HG03095 (cell line): ENCODE data around the gene NELL1.

ENCODE experiments used
- ATAC-seq: cut with Tn5 transposase; IDR thresholded peaks from one replicate; pipeline ENCODE4 v1.9.1; 2021; ENCODE audit warnings: moderate library complexity; ENCODE audit not compliant: unreplicated experiment

Gene NELL1

GRCh38 chr11:21301981-21302380 lies 632.6 kb downstream of the NELL1 start:
- no peak for ATAC-seq

DNA sequence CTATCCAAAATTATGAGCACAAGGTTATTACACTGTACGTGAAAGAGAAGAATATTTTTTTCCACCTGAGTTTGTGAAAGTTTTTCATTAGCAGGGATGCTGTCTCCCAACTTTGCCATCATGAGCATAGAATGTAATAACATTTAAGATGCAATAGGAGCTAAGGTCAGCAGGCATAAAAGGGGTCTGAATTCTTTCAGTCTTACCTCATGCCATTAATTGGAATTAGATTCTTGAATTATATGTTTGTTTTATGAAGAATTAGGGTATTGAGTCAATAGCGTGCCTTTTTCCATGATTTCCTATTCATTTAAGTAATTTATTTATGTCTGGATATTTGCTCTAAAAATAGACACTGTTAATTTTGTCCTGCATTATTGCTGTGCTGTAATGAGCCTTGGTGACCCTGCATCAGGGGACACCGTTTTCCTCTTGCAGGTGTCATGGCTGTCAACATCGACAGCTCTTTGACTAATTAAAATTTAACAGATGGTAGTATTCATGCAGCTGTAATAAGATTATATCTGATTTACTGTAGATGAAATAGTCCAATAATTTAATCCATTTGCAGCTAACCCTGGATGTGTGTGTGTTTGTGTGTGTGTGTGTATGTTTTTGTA lies 637.5 kb downstream of the NELL1 start:
- ATAC-seq, result no peak

DNA sequence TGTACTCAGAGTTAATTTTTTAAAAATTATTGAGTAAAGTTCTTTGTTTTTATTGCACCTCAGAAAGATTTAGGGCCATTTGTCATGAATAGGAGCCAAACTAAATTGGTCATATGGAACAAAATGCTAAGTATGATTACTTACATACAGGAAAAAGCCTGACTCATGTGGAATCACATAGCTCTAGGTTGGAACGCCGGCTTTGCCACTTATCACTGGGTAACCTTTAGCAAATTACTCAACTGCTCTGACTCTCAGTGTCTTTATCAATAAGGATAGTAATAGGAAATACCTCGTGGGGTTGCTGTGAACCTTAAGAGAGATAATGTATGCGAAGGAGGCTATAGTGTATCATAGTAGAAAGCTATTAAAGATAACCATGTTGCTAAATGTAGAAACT lies 638.5 kb downstream of the NELL1 start:
- no peak for ATAC-seq

- ATAC-seq, result no peak
Measured at GRCh38 chr11:21316591-21316990, 647.2 kb downstream of the NELL1 start.

DNA sequence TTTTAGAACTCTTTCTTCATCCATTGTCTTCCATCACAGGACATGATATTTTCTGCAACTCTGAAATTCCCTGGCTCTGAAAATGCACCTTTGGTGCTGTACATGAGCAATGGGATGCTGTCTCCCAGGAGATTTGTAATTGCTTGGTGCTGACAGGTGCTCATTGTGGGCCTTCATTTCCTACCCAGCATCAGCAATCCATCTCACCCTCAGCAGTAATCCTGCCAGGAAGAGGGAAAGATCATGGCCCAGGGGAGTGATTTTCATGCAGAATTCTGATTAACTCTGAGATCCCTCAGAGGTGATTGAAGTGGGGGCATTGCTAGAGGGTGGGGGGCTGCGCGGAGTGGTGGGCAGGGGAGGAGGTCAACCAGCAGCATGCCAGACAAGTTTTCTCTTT lies 651.7 kb downstream of the NELL1 start:
- no peak for ATAC-seq

- no peak for ATAC-seq
Measured at GRCh38 chr11:21321530-21321929, 652.1 kb downstream of the NELL1 start.

DNA sequence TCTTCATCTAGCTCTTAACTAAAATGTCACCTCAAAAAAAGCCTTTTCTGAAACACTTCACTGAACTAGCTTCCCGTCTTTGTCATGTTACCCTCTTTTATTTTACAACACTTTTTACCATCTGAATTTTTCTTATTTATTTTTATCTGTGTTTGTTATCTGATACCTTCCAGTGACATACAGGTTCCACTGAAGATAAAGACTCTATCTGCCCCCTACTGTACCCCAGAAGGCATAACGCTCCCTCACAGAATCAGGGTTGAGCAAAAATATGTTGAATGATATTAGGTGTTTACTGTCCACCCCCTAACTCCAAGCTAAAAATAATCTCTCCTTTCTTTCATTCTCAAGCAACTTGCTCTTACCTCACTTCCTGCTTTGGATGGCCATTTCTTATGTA lies 654.2 kb downstream of the NELL1 start:
- ATAC-seq, result no peak

GRCh38 chr11:21343204-21343603 lies 673.8 kb downstream of the NELL1 start:
- ATAC-seq, result no peak

DNA sequence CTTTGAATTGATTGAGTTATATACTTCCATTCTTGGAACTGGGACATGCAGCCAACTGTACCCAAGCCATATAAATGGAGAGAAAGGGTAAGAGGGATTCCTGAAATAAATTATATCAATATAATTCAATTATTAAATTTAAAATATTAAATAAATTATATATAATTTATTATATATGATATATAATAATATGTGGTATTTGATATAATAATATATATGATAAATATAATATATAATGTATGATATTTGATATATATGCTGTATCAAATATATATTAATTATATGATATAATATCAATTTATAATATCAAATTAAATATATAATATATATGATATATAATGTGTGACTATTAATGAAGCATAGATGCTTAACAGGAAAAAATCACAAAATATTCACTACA lies 677.0 kb downstream of the NELL1 start:
- no peak for ATAC-seq

- no peak for ATAC-seq
Measured at GRCh38 chr11:21350613-21351012, 681.2 kb downstream of the NELL1 start.

- ATAC-seq, result no peak
Measured at GRCh38 chr11:21353425-21353824, 684.0 kb downstream of the NELL1 start.

DNA sequence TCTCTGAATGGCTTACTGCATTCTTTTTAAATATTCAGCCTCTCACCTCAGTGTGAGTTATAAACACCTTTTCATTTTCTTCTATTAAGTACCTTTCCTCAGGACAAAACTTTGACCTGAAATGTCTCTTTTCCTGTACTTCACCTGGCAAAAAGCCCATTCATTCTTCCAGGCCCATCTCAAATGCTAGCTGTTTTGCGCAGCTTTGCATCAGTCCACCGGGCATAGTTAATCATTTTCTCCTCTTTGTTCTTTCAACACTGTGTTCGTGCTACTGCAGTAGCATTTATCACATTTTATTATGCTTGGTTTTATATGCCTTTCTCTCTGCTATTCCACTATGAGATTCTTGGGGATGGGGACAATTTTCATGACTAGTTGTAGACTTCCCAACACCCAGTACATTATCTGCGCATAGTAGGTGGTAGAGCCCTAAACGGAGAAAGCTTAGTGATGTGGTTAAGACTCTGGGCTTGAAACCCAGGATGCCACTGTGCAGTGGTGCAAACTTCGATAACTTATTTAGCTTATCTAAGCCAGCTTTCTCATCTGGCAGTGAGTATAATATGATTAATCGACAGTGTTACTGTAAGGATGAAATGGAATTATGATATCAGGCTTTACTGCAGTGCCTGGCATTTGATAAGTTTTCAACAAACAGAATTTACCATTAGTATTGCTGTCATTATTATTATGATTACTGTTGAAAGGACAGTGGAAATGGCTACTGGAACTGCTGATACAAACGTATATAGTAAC lies 695.7 kb downstream of the NELL1 start:
- no peak for ATAC-seq

DNA sequence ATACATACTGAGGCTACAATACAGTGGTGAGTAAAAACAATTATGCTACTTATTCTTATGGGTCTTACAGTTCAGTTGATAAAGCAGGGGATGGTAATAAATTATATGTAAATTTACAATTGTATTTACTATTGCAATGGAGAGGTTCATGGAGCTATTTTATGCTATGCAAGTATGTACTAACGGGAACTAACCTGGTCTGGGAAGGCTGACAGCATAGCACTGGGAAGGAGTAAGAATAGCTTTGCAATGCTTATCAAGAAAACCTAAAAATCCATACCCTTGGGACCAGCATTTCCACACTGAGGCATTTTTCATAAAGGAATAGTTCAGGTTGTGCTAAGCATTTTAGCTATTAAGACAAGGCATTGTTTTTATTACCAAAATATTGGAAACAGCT lies 700.6 kb downstream of the NELL1 start:
- no peak for ATAC-seq

GRCh38 chr11:21371044-21371443 lies 701.7 kb downstream of the NELL1 start:
- no peak for ATAC-seq

GRCh38 chr11:21372672-21373071 lies 703.3 kb downstream of the NELL1 start:
- no peak for ATAC-seq

GRCh38 chr11:21374376-21374775 lies 705.0 kb downstream of the NELL1 start:
- no peak for ATAC-seq

DNA sequence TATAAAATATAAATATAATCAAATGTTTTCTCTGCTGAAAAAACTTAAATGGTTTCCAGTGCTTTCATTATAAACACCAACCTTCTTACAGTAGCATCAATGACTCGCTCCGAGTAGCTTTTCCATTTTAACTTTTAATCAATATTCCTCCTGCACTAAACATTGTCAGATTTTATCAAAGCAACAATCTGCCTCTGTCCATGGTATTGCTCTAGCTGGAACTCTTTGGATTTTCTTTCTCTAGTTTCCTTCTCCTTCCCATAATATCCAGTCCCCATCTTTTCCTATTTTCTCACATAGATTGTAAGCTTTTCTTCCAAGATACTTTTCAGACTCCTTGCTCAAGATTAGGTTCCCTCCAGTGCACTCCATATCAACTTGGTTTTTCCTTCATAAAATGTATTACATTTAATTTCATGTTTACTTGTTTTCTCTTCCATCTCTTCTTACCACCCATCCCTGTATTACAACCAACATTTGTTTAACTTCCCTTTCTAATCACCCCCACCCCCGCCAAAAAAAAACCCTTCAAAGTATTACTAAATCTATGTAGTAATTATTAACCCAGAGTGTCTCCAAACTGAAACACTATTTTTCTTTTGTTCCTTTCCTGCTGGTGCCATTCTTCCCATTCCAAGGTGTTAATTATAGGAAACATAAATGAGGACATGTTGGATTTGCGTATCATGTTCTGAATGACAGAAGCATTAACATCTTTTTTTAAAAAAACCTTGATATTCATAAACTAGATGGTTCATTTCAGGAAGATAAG lies 716.5 kb downstream of the NELL1 start:
- no peak for ATAC-seq

DNA sequence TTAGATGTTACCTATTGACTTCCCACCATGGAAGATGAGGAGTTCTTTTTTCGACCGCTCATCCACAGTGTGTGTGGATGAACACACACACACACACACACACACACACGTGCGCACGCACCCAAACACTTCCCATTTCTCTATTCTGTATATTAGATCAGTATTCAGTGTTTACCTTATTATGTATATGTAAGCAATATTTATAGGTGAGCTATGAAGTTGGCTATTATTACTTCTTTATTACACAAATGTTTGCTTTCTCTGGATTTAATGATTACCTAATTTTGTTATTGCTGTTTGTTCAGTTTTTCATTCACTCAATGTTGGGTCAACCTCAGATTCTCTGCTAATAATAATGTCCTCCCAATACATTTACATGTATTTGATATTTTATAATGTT lies 721.0 kb downstream of the NELL1 start:
- ATAC-seq, result no peak

DNA sequence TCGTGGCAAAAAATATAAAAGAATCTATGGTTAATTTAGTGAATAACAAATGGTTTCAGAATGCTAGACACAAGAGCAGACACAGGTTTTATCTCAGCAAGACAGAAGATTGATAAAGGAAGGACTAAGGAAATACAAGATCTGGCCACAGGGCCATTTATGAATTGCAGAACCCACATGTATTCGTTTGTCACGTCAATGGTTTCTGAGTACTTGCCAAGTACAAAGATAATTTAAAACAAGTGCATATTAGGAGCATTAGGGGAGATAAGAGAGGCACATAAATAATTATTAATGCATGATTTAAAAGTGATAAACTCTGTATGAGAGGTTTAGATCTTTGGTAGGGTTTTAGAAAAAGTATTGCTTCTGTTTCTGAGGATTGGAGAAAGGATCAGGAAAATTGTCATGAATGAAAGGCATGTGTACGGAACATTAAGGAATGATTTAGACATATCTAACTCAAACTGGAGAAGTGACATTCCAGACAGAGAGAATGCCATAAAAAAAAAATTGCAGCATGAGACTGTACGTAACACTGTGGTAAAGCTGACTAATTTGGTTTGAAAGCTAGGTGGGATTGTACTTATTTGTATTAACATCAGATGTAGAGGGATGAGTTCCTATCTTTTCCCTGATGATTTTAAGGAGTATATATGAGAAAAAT lies 727.1 kb downstream of the NELL1 start:
- ATAC-seq, result no peak

DNA sequence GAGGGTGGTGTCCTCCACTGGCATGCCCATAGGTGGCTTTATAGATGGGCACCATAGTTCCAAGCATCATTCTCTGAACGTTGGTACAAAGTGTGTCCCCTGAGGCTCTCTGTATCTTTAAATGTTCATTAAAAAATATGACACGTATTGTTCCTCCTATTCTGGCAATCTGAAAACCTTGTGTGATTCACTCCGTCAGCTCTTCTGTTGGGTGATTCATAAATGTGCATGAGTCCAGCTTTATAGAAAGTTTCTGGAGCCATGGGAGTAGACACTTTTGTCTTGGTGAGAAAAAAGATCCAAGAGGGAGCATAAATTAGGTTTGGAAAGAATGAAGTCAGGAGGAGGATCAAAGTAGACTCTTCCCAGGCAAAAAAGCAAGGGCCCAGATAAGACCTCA lies 728.8 kb downstream of the NELL1 start:
- ATAC-seq, result no peak

GRCh38 chr11:21401496-21401895 lies 732.1 kb downstream of the NELL1 start:
- ATAC-seq, result no peak

- no peak for ATAC-seq
Measured at GRCh38 chr11:21402274-21402673, 732.9 kb downstream of the NELL1 start.
